Anterior cingulate cortex (tissue), 58 donors: ENCODE data around the gene ODF4.
"Not testable (repeated sequence)": the region's sequence is repeated elsewhere in the genome, so short reads cannot be mapped to it uniquely, and the experiment has no call there.

Source experiments
- DNase-seq, 58 donors: peaks; one replicate each; lab custom pipeline; 2025; lab: John Stamatoyannopoulos, UW

ODF4 gene

DNA sequence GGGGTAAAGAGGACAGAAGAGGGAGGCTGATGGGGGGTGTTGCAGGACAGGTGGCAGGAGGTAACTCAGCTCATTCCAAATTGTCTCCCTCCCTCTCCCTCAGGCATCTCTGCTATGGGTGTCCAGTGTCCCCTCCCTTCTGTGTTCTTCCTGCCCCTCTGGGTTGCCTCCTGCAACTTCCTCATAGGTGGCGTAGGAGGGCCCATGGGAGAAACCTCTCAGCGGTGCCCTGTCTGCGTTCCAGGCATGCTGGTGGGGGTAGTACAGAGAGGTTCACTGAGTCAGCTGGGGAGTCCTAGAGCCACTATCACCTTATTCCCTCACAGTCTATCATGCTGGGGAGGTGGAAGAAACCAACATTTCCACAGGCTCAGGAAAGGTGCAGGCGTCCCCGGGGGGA is 14.7 kb upstream of the ODF4 start:
- no peak for DNase-seq

DNA sequence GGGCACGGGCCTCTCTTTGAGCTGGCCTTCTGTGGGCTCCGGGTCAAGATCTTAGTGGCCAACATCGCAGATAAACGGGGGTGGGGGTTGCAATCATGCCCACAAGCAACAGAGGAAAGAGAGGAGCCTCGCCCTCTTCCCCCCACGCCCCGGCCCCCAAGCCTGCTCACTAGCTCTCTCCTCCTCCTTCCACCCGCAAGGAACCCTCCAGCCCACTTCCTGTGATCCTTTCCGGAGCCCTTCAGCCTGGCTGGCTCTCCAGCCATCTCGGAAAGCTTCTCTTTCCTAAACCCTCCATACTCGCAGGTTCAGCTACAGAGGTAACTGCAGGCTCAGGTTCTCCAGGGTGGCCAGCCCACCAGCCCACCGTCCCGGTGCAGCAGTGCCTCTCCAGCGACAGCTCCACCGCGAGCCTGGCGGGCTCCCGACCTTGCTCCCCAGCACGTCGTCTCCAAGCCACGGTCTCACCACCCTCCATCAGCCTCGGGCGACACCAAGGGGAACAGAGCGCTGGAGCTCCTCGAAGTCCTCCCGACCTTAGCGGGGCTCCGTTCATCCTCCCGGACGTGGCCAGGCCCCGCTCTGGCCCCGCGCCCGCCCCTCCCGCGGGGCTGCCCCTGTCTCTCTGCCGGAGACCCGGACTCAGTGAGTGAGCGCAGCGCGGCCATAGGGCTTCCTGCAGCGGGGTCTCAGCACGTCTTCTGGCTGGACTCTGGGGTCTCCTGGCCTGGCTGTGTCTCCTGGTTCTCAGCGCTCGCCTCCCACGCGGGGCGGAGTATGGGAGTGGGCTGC is 12.9 kb upstream of the ODF4 start:
- DNase-seq: peak in 3 of 58 donors; percentile 8 to 20 (median 9)

DNA sequence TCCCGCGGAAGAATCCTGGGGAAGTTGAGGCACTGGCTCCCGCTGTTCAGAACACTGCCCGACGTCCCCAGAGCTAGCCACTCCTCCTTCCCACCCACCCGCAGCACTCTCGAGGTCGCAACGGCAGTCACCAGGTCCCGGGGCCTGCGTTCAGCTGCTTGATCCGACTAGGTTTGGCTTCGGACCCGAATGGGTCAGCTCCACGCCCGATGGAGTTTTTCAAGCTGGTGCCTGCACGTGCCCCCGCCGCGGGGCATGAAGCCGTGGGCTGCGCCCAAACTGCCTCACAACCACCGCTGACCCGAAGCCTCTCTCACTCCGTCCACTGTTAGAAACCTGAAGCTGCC is 12.4 kb upstream of the ODF4 start:
- no peak for DNase-seq

DNA sequence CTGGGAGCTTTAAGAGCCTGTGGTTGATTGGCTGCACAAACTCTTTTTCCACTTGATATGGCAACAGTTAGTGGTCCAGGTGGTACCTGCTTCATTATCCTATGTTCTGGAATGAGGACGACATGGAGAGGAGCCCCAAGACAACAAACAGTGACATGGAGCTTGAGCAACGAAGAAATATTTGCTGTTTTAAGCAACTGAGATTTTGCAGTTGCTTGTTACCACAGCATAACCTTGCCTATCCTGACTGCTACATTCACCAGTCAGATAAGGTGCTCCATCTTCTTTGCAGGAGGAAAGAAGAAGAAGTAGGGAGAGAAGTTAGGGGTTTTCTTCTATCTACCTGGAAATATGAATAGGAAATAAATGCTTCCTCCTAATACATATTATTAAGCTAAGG is 7.5 kb upstream of the ODF4 start:
- no peak for DNase-seq

DNA sequence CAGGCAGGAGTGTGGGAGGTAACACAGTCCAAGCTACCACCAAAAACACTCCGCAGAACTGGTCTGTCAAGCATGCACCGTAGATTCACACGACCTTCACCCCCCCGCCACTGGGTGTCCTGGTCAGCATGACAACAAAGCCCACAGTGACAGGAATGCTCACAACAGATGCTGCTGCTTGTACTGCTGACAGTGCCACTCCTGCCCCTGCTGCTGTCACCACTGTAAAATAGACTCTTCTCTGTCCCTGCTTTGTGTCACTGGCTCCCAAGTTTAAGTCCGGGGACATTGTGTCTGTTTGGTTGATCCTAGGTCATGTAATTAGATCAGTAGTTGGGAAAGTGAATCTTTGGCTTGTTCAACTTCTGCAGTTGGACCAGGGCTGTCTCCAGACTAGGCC is 7.0 kb upstream of the ODF4 start:
- DNase-seq: peak in 5 of 58 donors; percentile 6 to 38 (median 26)

DNA sequence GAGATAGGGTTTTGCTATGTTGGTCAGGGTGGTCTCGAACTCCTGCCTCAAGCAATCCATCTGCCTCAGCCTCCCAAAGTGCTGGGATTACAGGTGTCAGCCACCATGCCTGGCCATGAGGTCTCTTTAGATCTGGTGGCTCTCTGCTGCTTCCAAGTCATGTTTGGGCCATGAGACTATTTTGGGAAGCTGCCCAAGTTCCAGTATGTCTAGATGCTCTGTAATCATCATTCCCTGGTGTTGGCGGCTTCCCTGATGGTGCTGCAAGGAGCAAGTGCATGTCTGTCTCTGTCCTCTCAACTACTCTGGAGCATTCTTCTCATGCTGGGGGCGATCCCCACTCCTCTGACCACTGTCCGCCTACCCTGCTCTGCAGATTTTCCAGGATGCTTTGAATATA is 6.4 kb upstream of the ODF4 start:
- no peak for DNase-seq

DNA sequence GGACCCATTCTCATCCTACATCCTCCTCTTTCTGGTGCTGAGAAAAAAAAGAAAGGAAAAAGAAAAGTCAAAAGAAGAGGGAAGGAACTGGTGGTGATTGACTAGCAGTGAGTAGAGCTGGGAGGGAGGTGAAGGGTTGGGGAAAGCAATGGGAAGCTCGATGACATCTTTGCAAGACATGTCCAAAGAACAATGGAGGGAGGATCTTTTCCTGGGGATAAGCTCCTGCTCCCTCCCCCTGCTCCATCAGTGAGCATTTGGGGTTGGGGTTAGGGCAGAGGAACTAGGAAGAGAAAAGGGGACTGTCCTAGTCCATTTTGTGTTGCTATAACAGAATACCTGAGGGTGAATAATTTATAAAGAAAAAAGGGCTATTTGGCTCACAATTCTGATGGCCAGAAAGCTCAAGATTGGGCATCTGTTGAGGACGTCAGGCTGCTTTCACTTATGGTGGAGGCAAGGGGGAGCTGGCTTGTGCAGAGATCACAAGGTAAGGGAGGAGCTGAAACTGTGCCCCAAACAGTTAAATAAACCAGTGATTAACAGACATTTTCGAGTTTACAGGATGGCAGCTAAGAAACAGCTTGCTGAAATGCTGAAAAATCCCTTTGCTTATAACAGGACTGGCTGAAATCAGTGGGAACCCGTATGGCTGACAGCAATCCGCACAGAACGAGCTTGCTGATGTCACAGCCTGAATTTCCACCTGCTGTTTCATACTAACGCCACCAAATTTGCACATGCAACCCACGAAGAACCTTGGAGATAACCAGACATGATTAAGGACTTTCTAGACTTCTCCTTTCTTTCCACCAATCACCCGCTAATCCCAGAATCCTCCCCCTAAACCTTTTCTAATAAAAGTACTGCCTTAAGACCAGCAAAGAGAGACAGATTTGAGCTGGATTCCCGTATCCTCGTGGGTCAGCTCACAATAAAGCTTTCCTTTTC is 1.6 kb upstream of the ODF4 start:
- peak in 2 of 58 donors; percentile 19 to 28 for DNase-seq

DNA sequence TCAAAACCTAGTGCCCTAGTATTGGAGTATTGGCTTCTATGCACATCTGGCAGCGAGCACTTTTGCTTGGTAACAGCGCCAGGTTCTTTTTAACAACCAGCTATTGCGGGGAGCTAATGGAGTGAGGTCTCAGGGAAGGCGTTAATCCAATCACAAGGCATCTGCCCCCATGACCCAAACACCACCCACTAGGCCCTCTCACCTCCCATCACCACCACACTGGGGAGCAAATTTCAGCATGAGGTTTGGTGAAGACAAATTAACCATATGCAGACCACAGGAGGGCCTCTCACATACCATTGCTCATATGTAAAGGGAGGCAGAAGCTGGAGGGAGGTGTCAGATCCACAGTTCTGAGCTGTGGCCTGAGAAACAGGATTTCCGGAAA is 893 bp upstream of the ODF4 start:
- no peak for DNase-seq

DNA sequence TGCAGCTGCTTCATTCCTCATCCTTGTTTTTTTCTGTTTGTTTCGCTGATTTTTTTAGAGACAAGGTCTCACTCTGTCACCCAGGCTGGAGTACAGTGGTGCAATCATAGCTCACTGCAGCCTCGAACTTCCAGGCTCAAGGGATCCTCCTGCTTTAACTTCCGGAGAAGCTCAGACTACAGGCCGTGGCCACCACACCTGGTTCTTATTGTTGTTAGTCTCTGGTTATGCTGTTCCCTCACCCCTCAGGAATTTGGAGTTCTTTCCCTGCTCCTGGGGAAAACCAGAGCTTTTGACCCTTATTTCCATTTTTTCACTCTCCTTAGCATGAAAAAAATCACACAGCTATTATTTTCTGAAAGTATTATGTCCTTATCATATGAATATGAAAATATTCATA is 1.8 kb downstream of the ODF4 start:
- no peak for DNase-seq

DNA sequence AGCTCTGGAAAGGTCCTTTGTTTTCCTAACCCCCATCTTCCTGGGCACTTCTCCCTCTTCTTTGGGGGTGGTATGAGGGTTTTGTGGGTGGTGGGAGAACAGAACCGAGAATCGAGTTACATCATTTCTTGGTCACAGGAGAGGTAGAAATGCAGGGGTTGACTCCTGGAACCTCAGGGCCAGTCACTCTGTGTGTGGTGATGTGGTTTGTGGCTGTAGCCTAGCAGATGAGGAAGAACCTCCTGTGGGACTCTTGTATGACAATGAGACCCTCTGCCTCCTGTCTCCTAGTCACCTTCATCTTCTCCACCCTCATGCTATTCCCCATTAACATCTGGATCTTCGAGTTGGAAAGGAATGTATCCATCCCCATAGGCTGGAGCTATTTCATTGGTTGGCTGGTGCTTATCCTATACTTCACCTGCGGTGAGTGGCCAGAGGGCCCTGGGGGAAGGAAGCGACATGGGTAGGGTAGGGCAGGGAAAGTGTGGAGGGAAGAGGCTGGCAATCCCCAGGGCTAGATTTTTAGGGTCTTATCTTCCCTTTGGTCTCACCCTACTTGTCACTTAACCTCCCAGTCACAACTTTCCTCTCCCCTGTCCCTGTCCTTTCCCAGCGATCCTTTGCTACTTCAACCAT is 5.5 kb downstream of the ODF4 start:
- no peak for DNase-seq

DNA sequence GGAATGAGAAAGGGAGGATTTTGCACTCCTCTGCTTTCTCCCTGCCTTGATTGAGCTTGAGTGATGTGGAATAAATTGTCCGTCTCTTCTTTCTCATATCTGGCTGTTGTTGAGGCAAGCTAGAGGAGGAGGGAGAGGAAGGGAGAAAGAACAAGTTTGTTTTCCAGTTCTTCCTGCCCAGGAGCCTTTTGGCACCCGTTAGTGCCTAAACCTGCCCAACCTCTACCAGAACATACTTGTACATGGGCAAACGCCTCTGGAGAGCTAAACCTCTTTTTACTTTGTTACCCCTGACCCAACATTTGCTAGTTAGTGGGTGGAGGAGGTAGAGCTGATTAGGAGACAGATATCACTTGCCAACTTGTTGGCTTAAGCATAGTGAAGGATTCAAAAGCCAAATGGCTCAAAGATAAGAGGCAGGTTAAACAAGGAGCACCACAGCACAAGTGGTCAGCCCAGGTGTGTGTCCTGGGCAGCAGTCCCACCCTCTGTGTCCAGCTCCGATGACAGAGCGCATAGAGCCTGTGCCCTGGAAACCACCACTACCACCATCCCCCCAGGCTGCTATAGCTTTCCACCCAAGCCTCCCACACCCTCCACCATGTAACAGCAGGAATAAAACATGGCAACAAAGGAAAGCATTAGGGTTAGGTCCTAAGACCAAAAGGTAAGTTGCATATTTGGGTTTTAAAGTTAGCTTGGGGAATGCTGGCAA is 6.5 kb downstream of the ODF4 start:
- DNase-seq: no peak

DNA sequence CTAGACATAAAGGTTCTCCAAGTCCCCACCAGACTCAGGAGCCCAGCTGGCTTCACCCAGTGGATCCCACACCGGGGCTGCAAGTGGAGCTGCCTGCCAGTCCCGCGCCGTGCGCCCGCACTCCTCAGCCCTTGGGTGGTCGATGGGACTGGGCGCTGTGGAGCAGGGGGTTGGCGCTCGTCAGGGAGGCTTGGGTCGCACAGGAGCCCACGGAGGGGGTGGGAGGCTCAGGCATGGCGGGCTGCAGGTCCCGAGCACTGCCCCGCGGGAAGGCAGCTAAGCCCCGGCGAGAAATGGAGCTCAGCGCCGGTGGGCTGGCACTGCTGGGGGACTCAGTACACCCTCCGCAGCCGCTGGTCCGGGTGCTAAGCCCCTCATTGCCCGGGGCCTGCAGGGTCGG is 7.4 kb downstream of the ODF4 start:
- not testable (repeated sequence) for DNase-seq

DNA sequence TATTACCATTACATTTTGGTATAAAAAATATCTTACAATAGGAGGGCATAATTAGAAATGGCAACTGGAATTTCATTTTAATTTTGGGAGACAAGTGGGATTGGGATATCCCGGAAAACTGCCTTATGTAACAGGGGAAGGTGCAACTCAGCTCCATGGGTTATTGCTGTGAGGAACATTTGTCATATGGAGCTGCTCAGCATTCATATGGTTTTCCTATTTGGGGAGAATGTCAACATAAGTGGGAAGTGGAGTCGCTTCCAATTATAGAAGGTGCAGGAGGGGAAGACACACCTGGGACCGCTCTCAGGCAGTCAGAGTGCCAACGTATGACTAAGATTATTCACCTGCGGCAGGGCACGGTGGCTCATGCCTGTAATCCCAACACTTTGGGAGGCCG is 10.7 kb downstream of the ODF4 start:
- DNase-seq: no peak

DNA sequence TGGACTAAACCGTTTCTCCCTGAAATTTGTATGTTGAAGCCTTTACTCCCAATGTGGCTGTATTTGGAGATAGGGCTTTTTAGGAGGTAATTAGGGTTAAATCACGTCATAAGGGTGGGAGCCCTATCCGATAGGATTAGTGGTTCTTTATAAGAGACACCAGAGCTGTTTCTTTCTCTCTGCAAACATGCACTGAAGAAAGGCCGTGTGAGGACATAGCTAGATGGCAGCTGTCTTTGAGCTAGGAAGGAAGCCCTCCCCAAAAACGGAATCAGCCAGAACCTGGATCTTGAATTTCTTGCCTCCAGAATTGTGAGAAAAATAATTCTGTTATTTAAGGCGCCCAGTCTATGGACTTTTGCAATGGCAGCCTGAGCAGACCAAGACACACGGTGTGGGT is 14.1 kb downstream of the ODF4 start:
- DNase-seq: no peak

DNA sequence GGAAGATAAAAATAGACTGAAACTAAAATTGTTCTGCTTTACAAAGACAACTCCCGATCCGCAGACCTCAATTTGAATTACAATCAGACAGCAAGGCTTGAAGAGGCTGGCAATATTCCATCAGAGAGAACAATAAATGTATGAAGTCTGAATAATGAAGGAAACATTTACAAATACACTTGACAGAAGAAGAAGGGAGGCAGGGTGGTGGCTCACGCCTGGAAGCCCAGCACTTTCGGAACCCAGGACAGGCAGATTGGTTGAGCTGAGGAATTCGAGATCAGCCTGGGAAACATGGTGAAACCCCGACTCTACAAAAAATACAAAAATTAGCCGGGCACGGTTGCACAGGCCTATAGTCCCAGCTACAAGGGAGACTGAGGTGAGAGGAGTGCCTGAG is 14.6 kb downstream of the ODF4 start:
- DNase-seq: no peak

DNA sequence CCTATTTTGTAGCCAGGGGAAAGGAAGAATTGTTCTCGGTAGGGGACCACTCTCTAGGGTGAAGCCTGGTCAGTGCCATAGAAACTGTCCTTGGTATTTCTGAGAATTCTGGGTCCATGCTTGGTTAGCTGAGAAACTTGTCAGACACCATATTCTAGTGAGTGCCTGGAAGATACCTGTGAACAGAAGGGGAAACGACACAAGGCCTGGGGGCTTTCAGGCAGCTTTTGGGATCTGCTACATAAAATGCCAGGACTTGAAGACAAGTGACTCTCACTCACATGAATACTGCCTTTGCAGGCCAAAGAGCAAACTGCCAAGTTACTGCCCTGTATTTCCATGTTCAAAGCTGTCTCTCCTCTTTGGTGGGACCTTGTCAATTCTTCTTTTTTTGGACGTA is 18.3 kb downstream of the ODF4 start:
- DNase-seq: peak in 1 of 58 donors; percentile 16

DNA sequence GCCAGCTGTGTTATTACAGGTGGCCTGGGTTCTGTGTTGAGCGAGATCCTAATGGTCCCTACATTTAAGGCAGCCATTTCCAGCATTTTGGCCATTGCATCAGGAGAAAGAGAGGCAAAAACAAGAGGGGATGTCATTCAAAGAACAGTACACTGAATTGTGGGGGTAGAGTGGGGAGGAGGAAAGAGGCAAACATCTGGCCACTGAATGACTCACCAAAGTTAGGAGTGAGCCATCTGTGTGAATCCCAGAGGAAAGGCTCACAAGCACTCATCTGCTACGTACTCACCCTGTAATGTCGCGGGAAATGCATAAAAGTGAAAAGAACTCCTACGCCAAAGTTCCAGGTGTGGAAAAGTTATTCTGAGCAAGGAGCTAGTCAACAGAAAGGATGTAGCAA is 20.1 kb downstream of the ODF4 start:
- peak in 11 of 58 donors; percentile 2 to 67 (median 23) for DNase-seq

DNA sequence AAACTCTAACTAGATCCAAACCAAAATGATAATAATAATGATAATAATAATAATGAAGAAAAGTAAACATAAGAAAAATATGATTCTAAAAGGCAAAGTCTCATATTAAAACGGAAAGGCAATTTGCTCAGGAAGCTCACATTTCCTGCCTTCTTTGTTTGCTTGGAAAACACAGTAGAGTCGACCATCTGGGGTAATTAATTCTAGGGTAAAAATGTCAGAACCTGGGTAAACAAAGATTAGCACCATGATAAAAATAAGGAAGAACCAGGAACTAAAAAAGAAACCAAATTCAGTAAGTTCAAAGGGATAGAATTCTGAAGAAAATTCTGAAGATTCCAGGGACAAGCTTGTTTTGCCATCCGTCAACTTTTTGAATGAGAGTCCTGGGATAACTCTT is 20.6 kb downstream of the ODF4 start:
- DNase-seq: no peak

DNA sequence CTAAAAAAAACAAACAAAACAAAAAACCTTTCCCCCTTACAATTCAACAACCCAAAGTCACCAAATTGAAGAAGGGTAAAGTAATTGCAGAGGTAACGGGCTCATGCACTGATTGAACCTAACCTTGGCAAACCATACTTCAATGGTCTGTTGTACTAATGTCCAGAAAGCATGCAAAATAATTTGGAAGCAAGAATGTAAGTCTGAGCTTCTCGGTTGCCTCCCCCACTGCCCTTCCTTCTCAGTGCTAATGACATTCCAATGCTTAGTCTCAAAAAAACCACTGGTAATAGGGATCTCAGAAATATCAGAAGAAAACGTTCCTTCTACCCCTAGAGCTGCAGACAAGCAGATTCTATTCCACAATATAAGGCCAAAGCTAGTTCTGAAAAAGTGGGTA is 21.1 kb downstream of the ODF4 start:
- no peak for DNase-seq

DNA sequence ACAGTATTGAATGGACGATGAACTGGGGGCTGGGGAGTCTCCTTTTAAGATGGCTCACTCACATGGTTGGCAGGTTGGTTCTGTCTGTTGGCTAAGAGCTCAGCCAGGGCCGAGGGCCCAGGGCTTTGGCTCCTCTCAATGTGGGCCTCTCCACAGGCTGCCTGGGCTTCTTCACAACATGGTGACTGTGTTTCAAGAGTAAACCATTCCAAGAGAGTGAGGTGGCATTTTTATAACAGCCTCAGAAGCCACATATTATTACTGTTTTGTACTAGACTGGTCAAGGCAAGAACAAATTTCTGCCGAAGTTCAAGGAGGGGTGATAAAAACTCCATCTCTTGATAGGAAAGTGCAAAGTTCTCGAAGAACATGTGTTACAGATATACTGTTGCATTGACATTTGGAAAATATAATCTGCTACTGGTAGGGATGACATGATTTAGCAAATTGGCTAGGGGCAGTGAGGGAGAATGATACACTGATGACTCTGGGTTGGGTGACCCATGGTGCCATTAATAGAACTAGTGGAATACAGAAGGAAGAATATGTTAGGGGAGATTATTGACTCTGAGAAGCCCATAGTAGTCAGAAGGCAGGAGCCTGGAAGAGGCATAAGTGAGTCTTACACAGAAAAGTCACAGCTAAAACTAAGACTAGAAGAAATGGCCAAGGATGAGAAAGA is 23.2 kb downstream of the ODF4 start:
- peak in 13 of 58 donors; percentile 4 to 50 (median 22) for DNase-seq
